ENCODE data around the gene BROX.
"Not testable (repeated sequence)": the region's sequence is repeated elsewhere in the genome, so short reads cannot be mapped to it uniquely, and the experiment has no call there.

The BROX gene

GRCh38 chr1:222712253-222713090 is at the start of gene BROX, which contains the start of gene AIDA:
BROX (plus strand) TSS chr1:222712564; CDS start chr1:222715700, 3,136 bp downstream.
AIDA (minus strand) TSS chr1:222712491; CDS start chr1:222712317, 174 bp downstream.
- ATAC-seq = peak; percentile 83 to 86

DNA sequence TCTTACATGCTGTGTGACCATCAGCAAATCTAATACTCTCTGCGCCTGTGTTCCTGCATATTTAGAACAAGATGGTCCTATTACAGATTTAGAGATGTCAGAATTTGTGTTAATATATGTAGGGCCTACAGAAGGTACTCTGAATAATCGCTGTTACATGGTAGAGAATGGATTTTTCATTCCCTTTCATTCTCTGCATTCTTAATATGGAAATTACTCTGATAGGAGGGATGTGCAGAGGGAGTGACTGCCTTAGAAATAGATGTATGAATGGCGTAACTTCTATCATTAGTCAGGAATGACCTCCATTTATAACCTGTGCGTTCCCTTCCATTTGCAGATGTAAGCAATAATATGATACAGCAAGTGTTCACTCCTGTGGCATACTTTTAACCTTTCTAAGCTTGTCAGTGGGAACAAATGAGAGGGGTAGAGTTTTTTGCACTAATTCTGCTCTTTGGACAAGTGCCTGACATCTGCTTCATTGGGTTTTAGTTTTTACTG is 48.9 kb upstream of the BROX start:
- ATAC-seq = no peak

DNA sequence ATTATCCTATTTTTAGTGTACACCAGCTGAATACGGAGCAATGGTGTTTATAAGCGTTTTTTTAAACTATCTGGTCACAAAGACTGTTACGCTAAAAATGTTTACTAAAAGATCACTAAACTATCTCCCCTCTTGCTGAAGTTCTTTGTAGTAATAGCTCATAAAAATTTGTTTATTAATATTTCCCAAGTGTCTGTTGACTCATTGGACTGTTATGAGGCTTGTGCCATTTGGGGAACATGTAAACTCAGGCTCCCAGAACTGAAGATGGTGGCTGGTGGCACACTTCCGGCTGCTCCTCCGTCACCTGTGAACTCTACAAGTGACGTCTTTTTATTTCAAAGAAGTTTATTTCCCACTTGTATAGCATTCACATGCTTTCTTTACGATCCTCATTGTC is 46.4 kb upstream of the BROX start:
- ATAC-seq = no peak

DNA sequence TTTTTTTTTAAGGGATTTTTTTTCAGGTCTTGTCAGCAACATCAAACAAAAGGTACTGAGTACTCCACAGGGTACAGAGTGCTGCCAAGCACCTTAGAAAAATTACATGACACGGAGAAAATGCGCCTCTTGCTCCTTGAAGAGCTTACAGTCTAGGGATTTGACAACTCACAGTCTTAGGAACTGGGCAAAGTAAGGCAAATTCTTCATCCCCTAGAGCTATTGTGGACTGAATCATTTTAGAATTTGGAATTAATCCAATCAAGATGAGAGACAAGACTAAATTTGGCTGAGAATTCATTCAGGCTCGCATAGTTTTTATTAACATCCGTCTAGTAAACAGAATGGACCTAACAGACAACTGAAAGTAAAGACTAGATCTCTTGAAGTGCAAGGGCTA is 44.2 kb upstream of the BROX start:
- not testable (repeated sequence) for ATAC-seq

DNA sequence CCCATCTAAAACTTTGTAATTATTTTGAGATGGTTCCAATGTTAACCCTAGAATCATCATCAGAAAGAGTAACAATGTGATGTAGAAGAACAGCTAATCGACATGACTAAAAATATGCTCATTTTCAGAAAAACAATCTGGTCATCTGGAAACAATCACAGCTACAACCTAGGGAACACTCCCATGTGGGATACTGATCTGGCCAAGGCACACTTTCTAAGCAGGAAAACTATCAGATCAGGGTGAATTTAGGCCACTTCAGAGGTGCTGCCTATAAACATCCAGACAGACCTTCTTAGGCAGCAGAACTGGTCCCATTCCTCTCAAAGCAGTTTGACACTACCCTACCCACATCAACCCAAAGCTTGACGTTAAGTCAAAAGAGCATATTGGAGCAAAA is 43.3 kb upstream of the BROX start:
- ATAC-seq = not testable (repeated sequence)

DNA sequence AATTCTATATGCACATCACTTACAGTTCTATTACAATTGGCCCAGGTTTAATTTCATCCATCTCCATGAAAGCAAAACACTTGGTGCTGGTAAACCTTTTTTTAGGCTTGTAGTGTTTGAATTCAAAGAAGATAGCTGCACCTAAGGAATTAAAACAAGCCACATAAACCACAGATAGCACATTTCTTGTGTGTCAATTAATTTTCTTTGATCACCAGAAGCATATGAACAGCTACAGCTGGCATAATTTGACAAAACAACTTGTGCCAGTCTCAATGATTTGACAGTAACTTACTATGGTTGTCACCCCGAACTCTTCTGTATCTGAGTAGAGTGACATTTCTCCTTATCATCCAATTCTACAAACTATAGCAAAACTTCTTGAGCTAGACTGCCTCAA is 42.3 kb upstream of the BROX start:
- no peak for ATAC-seq

GRCh38 chr1:222680080-222680479 is 32.3 kb upstream of the BROX start:
- ATAC-seq = no peak

DNA sequence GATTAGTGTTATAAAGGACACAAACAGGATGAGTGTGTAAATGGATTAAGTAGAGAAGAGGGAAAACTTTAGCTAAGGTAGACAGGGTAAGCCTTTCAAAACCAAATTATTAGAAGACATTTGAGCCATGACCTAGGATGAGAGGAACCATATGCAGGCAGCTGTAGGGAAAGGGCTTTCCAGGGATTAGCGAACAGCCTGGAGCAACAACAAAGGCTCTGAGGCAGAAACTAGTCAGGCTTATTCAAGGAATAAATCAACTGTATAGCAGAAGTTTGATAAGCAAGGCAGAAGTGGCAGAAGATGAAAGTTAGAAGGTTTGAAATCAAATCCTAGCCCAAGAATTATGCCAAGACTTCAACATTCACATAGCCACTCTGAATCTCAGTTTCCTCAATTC is 21.3 kb upstream of the BROX start:
- ATAC-seq = no peak

GRCh38 chr1:222694927-222695326 is 17.4 kb upstream of the BROX start:
- ATAC-seq = no peak

- no peak for ATAC-seq
These were observed 15.6 kb upstream of the BROX start for GRCh38 chr1:222696741-222697140.

DNA sequence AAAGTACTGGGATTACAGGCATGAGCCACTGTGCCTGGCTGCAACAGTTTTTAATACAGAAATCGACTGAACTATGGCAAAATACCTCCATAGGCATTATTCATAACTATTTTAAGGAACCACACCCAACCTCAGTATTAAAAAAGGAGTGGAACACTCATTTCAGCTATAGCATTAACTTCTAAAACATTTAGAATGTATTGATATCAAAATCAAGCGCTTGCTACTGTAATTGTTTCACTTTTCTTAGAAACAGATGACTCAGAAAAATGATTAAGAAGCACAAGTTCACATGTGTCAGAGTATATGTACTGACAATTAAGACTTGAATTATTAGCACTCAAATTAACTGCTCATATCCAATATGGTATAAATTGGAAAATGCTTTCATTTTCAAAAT is 15.2 kb upstream of the BROX start:
- ATAC-seq = peak; percentile 86 to 93

DNA sequence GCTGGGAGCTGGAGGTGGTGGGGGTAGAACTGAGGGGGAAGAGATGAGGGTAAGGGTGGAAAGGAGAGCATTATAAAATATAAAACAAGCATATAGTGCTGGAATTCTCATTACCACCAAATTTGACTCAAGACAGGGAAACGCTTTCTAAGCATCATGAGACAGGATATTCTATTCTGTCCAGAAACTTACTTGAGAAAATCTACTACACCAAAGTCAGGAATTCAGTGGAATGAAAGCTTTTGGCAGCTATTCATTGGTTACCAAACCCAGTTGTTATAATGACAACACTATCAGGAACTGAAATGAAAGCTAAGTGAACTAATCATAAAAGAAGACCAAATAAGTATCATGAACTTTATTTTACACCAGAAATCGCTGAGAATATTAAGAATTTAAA is 14.5 kb upstream of the BROX start:
- no peak for ATAC-seq

DNA sequence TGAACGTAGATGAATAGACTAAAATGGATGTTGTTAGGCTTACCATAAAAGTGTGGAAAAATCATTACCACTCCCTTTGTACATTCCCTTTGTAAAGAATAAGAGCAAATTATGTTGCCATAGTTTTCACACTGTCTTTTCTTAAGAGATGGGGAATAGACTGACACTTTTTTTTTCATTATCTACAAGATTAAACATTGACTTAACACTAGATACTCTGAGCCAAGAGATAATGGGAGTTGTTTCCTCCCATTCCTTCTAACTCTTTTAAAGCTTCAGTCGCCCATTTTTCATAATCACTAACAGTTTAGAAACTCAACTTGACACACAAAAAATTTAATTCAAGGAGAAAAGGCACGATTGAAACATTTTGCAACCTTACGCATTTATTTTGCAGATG is 10.2 kb upstream of the BROX start:
- ATAC-seq = no peak

- no peak for ATAC-seq
These were observed 8.1 kb upstream of the BROX start for GRCh38 chr1:222704260-222704659.

- no peak for ATAC-seq
These were observed 5.5 kb upstream of the BROX start for GRCh38 chr1:222706815-222707214.

- no peak for ATAC-seq
These were observed 2.6 kb upstream of the BROX start for GRCh38 chr1:222709700-222710153.

GRCh38 chr1:222711319-222712252 is 778 bp upstream of the BROX start:
- peak; percentile 42 to 48 for ATAC-seq

- ATAC-seq = peak; percentile 70 to 71
These were observed 962 bp downstream of the BROX start for GRCh38 chr1:222713091-222713961.

DNA sequence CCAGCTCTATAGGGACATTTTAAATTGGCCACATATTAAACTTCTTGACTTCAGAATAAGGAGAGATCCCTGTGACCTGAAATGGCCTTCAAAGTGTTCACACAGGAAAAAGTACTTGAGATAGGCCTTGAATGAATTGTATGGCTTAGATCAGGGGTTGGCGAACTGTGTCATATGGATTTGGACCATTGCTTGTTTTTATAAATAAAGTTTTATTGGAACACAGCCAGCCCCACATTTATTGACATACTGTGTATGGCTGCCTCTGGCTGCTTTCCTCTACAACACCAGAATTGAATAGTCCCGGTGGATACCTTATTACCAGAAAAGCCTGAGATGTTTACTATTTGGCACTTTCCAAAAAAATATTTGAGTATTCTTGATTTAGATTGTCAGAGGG is 4.0 kb downstream of the BROX start:
- ATAC-seq = no peak

GRCh38 chr1:222728746-222729145 is 16.4 kb downstream of the BROX start:
- no peak for ATAC-seq

- no peak for ATAC-seq
These were observed 18.5 kb downstream of the BROX start for GRCh38 chr1:222730866-222731265.

Data from activated CD4-positive, CD25-positive, alpha-beta regulatory T cell treated with anti-CD3 and anti-CD28 coated beads, Interleukin-2, amount 50 U/mL, for 24 hours (primary cell).